SK-N-DZ (cell line): ENCODE results near the gene DEGS2.
"Not testable (repeated sequence)": the region's sequence is repeated elsewhere in the genome, so short reads cannot be mapped to it uniquely, and the experiment has no call there.

Experiments
- DNase-seq: peaks from one replicate; pipeline ENCODE4 v3.0.0-alpha.2; 2015; ENCODE audit warnings: low spot score

DEGS2 gene

GRCh38 chr14:100180671-100181070, 21.2 kb upstream of the DEGS2 start:
- DNase-seq: not testable (repeated sequence)

- DNase-seq: no peak
These were observed 19.2 kb upstream of the DEGS2 start for GRCh38 chr14:100178691-100179090.

DNA sequence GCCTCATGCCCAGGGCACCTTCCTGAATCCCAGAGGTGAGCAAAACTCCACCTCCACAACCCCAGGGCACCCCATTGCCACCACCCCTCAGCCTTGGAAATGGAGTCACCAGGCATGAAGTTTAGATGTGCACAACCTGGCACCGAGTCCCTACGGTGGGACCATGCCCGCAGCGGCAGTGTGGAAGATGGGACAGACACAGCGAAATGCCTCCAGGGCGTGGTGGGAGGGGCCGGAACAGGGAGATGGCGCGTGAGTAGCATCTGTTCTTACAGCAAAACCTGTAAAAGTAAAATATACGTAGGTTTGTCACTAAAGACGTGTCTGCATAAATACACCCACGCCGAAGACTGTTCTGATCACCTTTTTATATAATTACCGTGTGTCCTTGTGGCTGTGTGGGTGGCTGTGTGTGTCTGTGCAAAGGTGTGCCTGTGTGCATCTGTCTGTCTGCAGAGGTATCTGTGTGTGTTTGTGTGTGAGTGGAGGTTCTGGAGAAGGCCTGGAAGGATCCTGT, 17.4 kb upstream of the DEGS2 start:
- no peak for DNase-seq

- DNase-seq: no peak
These were observed 13.9 kb upstream of the DEGS2 start for GRCh38 chr14:100173353-100173752.

GRCh38 chr14:100172811-100173210, 13.4 kb upstream of the DEGS2 start:
- DNase-seq: no peak

- no peak for DNase-seq
These were observed 11.4 kb upstream of the DEGS2 start for GRCh38 chr14:100170880-100171279.

GRCh38 chr14:100168506-100168905, 9.1 kb upstream of the DEGS2 start:
- no peak for DNase-seq

DNA sequence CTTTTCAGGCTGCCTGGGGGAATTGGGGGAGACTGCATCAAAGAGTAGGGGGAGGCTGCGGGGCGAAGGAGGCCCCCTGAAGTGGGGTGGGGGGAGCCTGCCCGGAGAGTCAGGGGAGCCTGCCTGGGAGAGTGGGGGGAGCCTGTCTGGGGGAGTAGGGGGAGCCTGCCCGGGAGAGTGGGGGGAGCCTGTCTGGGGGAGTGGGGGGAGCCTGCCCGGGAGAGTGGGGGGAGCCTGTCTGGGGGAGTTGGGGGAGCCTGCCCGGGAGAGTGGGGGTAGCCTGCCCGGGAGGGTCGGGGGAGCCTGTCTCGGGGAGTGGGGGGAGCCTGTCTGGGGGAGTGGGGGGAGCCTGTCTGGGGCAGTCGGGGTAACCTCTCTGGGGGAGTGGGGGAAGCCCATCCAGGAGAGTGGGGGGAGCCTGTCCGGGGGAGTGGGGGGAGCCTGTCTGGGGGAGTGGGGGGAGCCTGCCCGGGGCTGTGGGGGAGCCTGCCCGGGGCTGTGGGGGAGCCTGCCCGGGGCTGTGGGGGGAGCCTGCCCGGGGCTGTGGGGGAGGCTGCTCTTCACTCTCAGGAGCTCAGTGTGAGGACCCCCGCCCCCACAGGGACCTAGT, 6.5 kb upstream of the DEGS2 start:
- no peak for DNase-seq

- DNase-seq: no peak
These were observed 5.9 kb upstream of the DEGS2 start for GRCh38 chr14:100165376-100165775.

- DNase-seq: no peak
These were observed 1.1 kb upstream of the DEGS2 start for GRCh38 chr14:100160534-100160916.

DNA sequence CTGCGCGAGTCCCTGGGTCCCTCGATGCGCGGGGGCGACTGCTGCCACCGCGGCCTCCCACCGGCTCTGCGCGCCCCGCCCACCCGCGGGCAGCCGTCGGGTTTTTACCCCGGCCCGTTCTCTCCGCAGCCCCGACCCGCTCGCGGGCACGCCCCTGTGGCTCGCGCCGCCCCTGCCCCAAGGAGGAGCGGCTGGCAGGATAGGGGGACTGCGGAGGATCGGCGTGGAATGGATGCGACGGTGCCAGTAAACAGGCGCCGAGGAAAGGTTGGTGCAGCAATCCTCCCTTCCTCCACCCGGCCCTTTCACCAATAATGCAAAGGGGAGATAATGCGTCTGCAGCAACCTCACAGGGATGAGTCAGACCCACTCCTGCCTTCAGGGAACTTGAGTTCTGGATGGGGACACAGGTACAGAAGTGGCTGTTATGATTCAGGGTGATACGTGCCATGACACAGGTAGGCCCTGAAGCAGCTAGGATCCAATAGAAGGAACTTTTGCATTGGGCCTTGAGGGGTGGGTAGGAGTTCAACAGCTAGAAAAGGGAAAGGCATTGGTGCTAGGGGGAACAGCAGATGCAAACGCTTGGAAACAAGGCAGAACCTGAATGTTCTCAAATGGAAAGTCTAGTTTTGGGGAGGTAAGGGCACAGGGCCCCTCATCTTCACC, 554 bp upstream of the DEGS2 start:
- no peak for DNase-seq

- DNase-seq: no peak
These were observed 815 bp downstream of the DEGS2 start for GRCh38 chr14:100158566-100159093.

- not testable (repeated sequence) for DNase-seq
These were observed 1.8 kb downstream of the DEGS2 start for GRCh38 chr14:100157548-100158232.

DNA sequence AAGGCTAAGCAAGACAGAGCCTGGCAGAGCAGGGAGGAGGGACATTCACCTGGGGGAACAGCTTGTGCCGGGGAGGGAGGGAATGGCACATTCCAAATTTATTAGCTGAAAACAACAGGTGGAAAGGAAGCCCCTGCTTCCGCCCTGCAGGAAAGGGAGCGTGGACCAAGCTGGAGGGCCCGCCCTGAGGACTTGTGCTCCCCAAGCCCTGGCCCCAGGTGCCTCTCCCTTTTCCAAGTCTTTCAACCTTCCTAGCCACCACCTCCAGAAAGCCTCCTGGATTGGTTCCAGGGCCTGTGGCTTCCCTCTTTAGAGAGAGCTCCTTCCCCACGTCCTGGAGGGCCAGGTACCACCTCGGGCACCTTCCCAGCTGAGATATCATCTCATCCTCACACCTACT, 2.7 kb downstream of the DEGS2 start:
- DNase-seq: no peak

GRCh38 chr14:100155756-100156616, 3.5 kb downstream of the DEGS2 start:
- peak; percentile 49 for DNase-seq

- no peak for DNase-seq
These were observed 4.3 kb downstream of the DEGS2 start for GRCh38 chr14:100155049-100155621.

- no peak for DNase-seq
These were observed 5.9 kb downstream of the DEGS2 start for GRCh38 chr14:100153560-100153959.

DNA sequence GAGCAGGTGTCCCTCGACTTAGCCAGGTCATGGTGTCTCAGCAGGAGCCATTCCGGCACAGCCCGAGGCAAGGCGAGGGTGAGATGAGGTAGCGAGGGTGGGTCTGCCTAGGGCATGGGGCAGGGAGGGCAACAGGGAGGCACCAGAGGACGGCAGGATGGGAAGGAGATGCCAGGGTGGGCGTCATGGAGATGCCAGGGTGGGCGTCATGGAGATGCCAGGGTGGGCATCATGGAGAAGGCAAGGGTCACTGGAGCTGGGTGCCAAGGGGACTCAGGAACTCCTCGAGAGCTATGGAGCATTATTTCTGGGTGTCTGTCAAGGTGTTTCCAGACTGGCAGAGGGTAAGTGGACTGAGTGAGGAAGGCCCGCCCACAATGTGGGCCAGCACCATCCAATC, 7.4 kb downstream of the DEGS2 start:
- DNase-seq: no peak

- DNase-seq: no peak
These were observed 8.4 kb downstream of the DEGS2 start for GRCh38 chr14:100150932-100151587.

DNA sequence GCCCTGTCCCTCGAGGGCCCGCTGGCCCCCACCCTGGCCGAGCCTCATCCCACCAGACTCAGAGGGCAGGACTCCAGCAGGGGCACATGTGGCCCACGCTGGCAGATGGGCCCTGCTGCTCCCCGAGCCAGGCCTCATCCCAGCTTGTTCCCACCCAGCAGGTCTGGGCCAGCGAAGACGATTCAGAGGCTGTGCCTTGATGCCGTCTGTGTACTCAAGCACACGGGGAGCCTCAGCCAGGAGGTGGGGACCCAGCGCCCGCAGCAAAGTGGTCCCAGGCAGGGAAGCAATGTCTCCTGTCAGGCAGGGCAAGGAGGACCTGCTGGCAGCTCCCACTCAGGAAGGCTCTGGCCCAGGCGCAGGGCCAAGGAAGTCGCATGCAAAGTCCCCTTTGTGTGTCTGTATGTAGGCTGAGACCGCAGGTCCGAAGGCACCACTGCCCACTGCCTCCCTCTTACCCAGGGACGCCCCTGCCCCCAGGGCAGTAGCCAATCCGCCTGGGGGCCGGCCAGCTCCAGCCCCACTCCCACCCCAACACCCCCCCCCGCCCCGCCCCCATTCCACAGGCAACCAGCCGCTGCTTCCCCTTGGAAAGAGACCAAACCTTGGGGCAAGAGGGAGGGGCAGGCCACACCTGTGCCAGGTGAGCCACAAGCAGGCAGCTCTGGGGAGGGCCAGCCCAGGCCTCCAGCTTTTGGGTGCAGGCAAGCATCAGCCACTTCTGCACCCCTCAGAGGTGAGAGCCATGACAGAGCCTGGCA, 9.4 kb downstream of the DEGS2 start:
- DNase-seq: no peak
